ENCODE data around the gene COX6B2.

DNA sequence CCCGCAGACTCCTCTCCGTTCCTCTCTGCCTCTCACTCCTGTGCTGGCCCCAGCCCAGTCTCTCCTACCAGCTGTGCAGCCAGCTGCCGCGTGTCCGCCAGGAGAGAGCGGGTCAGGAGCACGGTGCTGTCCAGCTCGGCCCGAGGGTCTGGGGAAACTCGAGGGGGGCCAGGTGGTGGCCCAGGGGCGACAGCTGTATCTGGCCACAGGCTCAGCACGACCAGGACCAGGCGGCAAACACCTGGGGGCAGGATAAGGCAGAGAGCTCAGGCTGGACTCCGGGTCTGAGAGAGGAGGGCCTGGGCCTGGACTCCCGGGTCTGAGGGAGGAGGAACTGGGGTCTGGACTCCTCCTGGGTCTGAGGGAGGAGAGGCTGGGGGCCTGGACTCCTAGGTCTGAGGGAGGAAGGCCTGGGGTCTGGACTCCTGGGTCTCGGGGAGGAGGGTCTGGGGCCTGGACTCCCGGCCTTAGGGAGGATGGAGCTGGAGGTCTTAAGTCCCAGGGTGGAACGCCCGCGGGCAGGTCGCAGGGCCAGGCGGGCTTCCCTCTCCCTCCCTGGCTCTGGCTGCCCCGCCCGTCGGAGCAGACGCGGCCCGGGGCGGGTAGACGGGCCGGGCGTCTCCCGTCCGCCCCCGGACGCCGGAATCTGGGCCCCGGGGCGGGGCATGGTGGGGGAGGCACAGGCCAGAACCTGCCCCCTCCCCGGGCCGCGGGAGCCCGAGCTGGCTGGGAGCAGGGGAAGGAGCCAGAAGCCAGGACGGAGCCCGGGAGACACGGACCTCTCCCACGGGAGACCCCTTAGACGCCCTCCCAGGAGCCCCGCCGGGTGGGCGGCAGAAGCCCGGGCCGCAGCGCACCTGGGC lies 14.4 kb upstream of the COX6B2 start:
- TF ChIP-seq, protein P1, sequence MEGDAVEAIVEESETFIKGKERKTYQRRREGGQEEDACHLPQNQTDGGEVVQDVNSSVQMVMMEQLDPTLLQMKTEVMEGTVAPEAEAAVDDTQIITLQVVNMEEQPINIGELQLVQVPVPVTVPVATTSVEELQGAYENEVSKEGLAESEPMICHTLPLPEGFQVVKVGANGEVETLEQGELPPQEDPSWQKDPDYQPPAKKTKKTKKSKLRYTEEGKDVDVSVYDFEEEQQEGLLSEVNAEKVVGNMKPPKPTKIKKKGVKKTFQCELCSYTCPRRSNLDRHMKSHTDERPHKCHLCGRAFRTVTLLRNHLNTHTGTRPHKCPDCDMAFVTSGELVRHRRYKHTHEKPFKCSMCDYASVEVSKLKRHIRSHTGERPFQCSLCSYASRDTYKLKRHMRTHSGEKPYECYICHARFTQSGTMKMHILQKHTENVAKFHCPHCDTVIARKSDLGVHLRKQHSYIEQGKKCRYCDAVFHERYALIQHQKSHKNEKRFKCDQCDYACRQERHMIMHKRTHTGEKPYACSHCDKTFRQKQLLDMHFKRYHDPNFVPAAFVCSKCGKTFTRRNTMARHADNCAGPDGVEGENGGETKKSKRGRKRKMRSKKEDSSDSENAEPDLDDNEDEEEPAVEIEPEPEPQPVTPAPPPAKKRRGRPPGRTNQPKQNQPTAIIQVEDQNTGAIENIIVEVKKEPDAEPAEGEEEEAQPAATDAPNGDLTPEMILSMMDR (IDR thresholded peaks at IDR 0.05; ENCODE audit: insufficient read depth, low read depth, low read length) = no peak
- no peak for TF ChIP-seq EZH2 (IDR thresholded peaks at IDR 0.05; ENCODE audit: insufficient read depth, low read length)

Measured in astrocyte (in vitro differentiated cells and primary cell).